WI38 (cell line): ENCODE measurements around the gene PRKRA.

Experiments
- H3K4me3 ChIP-seq: 2 replicates; pipeline ENCODE4 v1.5.1; 2011; ENCODE audit warnings: low read depth, mild to moderate bottlenecking, control low read depth, low read length
- TF ChIP-seq, protein P1 (sequence below): IDR thresholded peaks from 2 replicates; pipeline ENCODE4 v1.5.1; 2012; ENCODE audit warnings: low read depth, mild to moderate bottlenecking, control low read depth, low read length

The PRKRA gene

GRCh38 chr2:178397002-178397605, 53.9 kb downstream of the PRKRA start:
- no peak overlapping the region for H3K4me3 ChIP-seq
- TF ChIP-seq, protein P1, sequence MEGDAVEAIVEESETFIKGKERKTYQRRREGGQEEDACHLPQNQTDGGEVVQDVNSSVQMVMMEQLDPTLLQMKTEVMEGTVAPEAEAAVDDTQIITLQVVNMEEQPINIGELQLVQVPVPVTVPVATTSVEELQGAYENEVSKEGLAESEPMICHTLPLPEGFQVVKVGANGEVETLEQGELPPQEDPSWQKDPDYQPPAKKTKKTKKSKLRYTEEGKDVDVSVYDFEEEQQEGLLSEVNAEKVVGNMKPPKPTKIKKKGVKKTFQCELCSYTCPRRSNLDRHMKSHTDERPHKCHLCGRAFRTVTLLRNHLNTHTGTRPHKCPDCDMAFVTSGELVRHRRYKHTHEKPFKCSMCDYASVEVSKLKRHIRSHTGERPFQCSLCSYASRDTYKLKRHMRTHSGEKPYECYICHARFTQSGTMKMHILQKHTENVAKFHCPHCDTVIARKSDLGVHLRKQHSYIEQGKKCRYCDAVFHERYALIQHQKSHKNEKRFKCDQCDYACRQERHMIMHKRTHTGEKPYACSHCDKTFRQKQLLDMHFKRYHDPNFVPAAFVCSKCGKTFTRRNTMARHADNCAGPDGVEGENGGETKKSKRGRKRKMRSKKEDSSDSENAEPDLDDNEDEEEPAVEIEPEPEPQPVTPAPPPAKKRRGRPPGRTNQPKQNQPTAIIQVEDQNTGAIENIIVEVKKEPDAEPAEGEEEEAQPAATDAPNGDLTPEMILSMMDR, result peak; percentile 44; the same call in 1 of the 2 replicates

DNA sequence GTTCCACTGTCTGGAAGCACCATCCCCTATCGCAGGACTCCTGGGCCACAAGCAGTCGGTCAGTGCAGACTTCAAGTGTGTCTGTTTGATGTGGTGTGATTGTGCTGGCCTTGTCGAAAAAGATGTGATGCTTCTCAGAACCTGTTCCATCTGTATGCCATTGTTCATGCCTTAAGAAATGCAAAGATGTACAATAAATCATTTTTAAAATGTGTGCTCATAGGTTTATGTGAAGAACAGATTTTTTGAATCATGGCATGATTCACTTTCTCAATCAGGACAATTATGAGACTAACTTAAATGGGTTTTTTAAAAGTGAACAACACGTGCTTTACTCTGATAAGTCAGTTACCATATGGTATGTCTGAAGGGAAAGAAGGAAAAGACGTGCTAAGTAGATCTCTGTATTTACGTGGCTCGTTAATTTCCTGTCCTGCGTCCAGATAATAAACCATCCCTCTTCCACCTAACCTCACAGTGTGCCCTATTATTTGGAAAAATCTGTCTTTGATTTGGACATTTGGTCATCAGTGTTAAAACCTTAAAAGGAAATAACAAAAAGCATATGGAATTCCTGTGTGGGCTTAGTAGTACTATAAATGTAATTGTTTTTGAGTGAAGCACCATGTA, 54.9 kb downstream of the PRKRA start:
- TF ChIP-seq, protein P1, result no peak
- no peak overlapping the region for H3K4me3 ChIP-seq

- no peak overlapping the region for H3K4me3 ChIP-seq
- TF ChIP-seq, protein P1, result no peak
These were observed 55.7 kb downstream of the PRKRA start for GRCh38 chr2:178395295-178395694.

DNA sequence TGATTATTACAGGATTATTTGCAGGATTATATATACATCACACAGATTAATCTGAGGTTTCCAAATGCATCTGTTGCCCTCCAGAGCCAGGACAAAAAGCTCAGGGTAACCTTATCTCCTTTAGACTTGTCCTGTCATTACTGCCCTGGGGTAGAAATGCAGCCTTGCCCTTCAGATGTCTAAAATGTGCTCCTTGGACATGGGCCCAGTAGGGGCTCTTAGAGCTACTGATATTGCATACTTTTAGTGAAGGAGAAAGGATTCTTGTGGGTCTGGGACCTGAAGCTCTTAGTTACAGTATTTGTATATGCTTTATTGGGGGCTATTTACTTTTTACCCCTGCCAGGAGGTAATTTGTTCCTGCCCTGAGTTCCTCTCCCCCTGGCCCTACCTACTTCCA, 56.1 kb downstream of the PRKRA start:
- TF ChIP-seq, protein P1, result no peak

GRCh38 chr2:178392215-178392614, 58.8 kb downstream of the PRKRA start:
- H3K4me3 ChIP-seq, result no peak overlapping the region
- TF ChIP-seq, protein P1, result no peak

More for the DNA sequence above, 56.1 kb downstream of the PRKRA start:
- H3K4me3 ChIP-seq, result no peak overlapping the region

DNA sequence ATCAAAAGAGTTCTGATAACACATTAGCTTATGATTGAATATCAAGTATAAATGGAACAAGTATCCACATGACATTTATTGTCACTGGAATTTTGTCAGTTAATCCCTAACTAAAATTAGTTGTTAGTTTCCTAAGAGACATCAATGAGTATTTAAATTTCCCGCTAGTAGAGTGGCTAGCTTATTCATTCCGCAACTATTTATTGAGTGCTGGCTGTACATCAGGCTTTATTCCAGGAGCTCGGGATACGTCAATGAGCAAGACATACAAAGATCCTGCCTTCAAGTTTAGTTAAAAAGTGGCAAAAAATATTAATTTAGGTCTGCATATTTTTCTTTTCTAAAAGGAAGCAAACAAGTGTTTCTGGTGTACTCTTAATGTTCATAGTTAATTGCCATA, 59.3 kb downstream of the PRKRA start:
- TF ChIP-seq, protein P1, result no peak
- no peak overlapping the region for H3K4me3 ChIP-seq

DNA sequence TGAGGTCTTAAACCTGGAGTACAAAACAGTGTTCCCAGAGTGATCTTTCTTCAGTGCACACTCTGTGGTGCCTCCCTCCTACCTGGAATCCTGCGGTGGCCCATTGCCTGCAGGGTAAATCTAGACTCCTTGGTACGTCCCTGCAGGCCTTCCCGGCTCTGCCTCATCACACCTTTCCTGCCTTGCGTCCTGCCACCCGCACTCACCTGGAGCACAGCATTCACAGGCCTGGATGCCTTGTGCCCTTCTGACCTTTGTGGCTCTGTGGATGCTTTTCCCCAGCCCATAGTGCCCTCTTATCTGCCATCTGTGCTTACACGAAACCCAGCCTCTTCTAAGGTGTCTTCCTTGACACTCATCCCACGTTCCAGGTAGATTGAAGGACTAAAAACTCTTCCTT, 62.7 kb downstream of the PRKRA start:
- H3K4me3 ChIP-seq, result no peak overlapping the region
- TF ChIP-seq, protein P1, result no peak
